Keratinocyte (primary cell): ENCODE data around the gene SLC4A5. TPM values are rescaled to one million over a fixed set of nuclear protein-coding genes. Genes with fewer than 3 reads are reported as not detected.

Experiments used
- DNase-seq: peaks from one replicate; pipeline ENCODE4 v3.0.0-alpha.2; 2011; ENCODE audit warnings: low read depth, missing footprints, low spot score
- FAIRE-seq: peaks from 2 replicates; lab custom pipeline; 2011; peaks lifted over from hg19 to GRCh38; lab: Jason Lieb, UNC
- H2AFZ ChIP-seq: 2 replicates; pipeline ENCODE4 v1.6.0; 2012; ENCODE audit warnings: low read length, control low read depth, inconsistent platforms; ENCODE audit not compliant: control insufficient read depth
- H3K27ac ChIP-seq: 2 replicates; pipeline ENCODE4 v1.5.1; 2011; ENCODE audit warnings: low read length; ENCODE audit not compliant: control insufficient read depth, insufficient read depth
- H3K27me3 ChIP-seq: 3 replicates; pipeline ENCODE4 v1.6.0; 2011; ENCODE audit warnings: low read length; ENCODE audit not compliant: control insufficient read depth, insufficient read depth; ENCODE audit errors: extremely low read depth
- H3K36me3 ChIP-seq, 2 experiments: 2 replicates in 1 of 2; 3 replicates in 1 of 2; pipeline ENCODE4 v1.5.1; 2011; ENCODE audit warnings: low read length in 2 of 2, mild to moderate bottlenecking in 1 of 2; ENCODE audit not compliant: control insufficient read depth in 2 of 2, insufficient read depth in 2 of 2; ENCODE audit errors: extremely low read depth in 1 of 2
- H3K4me1 ChIP-seq: 3 replicates; pipeline ENCODE4 v1.5.1; 2011; ENCODE audit warnings: low read length; ENCODE audit not compliant: control insufficient read depth, insufficient read depth; ENCODE audit errors: extremely low read depth
- H3K4me2 ChIP-seq: 3 replicates; pipeline ENCODE4 v1.6.0; 2011; ENCODE audit warnings: low read depth, low read length; ENCODE audit not compliant: control insufficient read depth, insufficient read depth; ENCODE audit errors: extremely low read depth
- H3K4me3 ChIP-seq, 3 experiments: fragments of 200-600 bp in 1 of 3; sonication (generic) in 1 of 3; 2 replicates in 2 of 3; 3 replicates in 1 of 3; pipeline ENCODE4 v1.5.1; 2011 to 2016; ENCODE audit warnings: low read length in 3 of 3, mild to moderate bottlenecking in 3 of 3, control low read depth in 2 of 3, inconsistent platforms in 1 of 3, low read depth in 1 of 3, mixed read lengths in 1 of 3, mixed run types in 1 of 3, moderate library complexity in 1 of 3; ENCODE audit not compliant: control insufficient read depth in 2 of 3, insufficient read depth in 2 of 3; ENCODE audit errors: extremely low read depth in 1 of 3
- H3K79me2 ChIP-seq: 2 replicates; pipeline ENCODE4 v1.6.0; 2012; ENCODE audit warnings: low read length; ENCODE audit not compliant: control insufficient read depth, insufficient read depth
- H3K9ac ChIP-seq: 3 replicates; pipeline ENCODE4 v1.6.0; 2011; ENCODE audit warnings: low read length; ENCODE audit not compliant: control insufficient read depth, insufficient read depth; ENCODE audit errors: extremely low read depth
- H3K9me1 ChIP-seq: 3 replicates; pipeline ENCODE4 v1.6.0; 2011; ENCODE audit warnings: low read length; ENCODE audit not compliant: control insufficient read depth, insufficient read depth; ENCODE audit errors: extremely low read depth
- H3K9me3 ChIP-seq: 2 replicates; pipeline ENCODE4 v1.5.1; 2012; ENCODE audit warnings: low read depth, low read length; ENCODE audit not compliant: control insufficient read depth
- H4K20me1 ChIP-seq: 3 replicates; pipeline ENCODE4 v1.6.0; 2011; ENCODE audit warnings: low read length; ENCODE audit not compliant: control insufficient read depth, insufficient read depth; ENCODE audit errors: extremely low read depth
- CTCF ChIP-seq, 3 experiments: IDR thresholded peaks in 1 of 3; conservative IDR thresholded peaks in 1 of 3; optimal IDR thresholded peaks in 1 of 3; 2 replicates in 2 of 3; 3 replicates in 1 of 3; pipeline versions ENCODE3 to v1.5.1; 2011; ENCODE audit warnings: low read length in 3 of 3, mild to moderate bottlenecking in 3 of 3, moderate library complexity in 2 of 3, control low read depth in 1 of 3, inconsistent platforms in 1 of 3; ENCODE audit not compliant: insufficient read depth in 2 of 3; ENCODE audit errors: extremely low read depth in 1 of 3
- EZH2 ChIP-seq: IDR thresholded peaks from one replicate; pipeline ENCODE4 v1.6.1; 2012; ENCODE audit warnings: inconsistent platforms, mild to moderate bottlenecking, low read length, moderate library complexity
- dilution Hi-C: fragments of 300-500 bp; cut with MboI; formaldehyde crosslinking; loops from one replicate; pipeline ENCODE4 v1.7.0; 2020; ENCODE audit warnings: low sequenced_read_pairs; ENCODE audit not compliant: extremely low pct_ligation_motif_present
- polyA plus RNA-seq, 5 experiments: library from polyadenylated mRNA; depleted of rRNA in 3 of 5; stranded (reverse) in 3 of 5; stranded (forward) in 1 of 5; unstranded in 1 of 5; fragments of >200 nt; gene quantifications; 1 replicate in 1 of 5; 2 replicates in 3 of 5; 3 replicates in 1 of 5; pipeline versions ENCODE4 v1.2.1 to v1.2.3, GENCODE V29; 2011 to 2012; ENCODE audit warnings: missing spikeins in 2 of 5, low read depth in 1 of 5, low replicate concordance in 1 of 5

Gene SLC4A5
- polyA plus RNA-seq, 1 donor (not counting 4 experiments of a cell fraction or from before 2014, with no cell fraction given) = 0.22 TPM

- DNase-seq (no peak), FAIRE-seq (no peak)
- H3K4me2 ChIP-seq = no peak overlapping the region
- no peaks in the 10 kb centered on the region for H3K9me1 ChIP-seq
- dilution Hi-C loops = no loop called here
- H3K27me3 ChIP-seq = peaks cover 2% of the 10 kb centered on the region
- TF ChIP-seq CTCF (optimal IDR thresholded peaks at IDR 0.05 in 1 of 3, IDR thresholded peaks at IDR 0.05 in 1 of 3, conservative IDR thresholded peaks at IDR 0.05 in 1 of 3; ENCODE audit: extremely low read depth in 1 of 3, insufficient read depth in 2 of 3, low read length in 3 of 3) = no peak
- no peak for TF ChIP-seq EZH2
- peaks cover 2% of the 10 kb centered on the region for H3K4me1 ChIP-seq
- H3K4me3 ChIP-seq = no peak overlapping the region
- H3K27ac ChIP-seq = no peak overlapping the region
- H4K20me1 ChIP-seq = no peaks in the 10 kb centered on the region
- no peak overlapping the region for H2AFZ ChIP-seq
- no peaks in the 10 kb centered on the region for H3K79me2 ChIP-seq
- H3K9me3 ChIP-seq = no peaks in the 10 kb centered on the region
- H3K36me3 ChIP-seq = no peaks in the 10 kb centered on the region
- H3K9ac ChIP-seq = no peak overlapping the region
Measured at GRCh38 chr2:74264281-74264680, 78.9 kb downstream of the SLC4A5 start.

GRCh38 chr2:74262681-74263080 lies 80.5 kb downstream of the SLC4A5 start:
- no peaks in the 10 kb centered on the region for H3K36me3 ChIP-seq
- H3K4me1 ChIP-seq = peaks cover 2% of the 10 kb centered on the region
- no peaks in the 10 kb centered on the region for H3K79me2 ChIP-seq
- H3K4me3 ChIP-seq = no peak overlapping the region
- no peak overlapping the region for H2AFZ ChIP-seq
- dilution Hi-C loops = no loop called here
- no peak overlapping the region for H3K9ac ChIP-seq
- H3K27ac ChIP-seq = no peak overlapping the region
- DNase-seq (no peak), FAIRE-seq (no peak)
- TF ChIP-seq EZH2 (no peak), CTCF (optimal IDR thresholded peaks at IDR 0.05 in 1 of 3, IDR thresholded peaks at IDR 0.05 in 1 of 3, conservative IDR thresholded peaks at IDR 0.05 in 1 of 3; ENCODE audit: extremely low read depth in 1 of 3, insufficient read depth in 2 of 3, low read length in 3 of 3) (no peak)
- H3K9me1 ChIP-seq = no peaks in the 10 kb centered on the region
- peaks cover 2% of the 10 kb centered on the region for H3K27me3 ChIP-seq
- H3K4me2 ChIP-seq = no peak overlapping the region
- H3K9me3 ChIP-seq = no peaks in the 10 kb centered on the region
- no peaks in the 10 kb centered on the region for H4K20me1 ChIP-seq
